Measurements from ENCODE around the gene RBBP8NL.

RBBP8NL gene

DNA sequence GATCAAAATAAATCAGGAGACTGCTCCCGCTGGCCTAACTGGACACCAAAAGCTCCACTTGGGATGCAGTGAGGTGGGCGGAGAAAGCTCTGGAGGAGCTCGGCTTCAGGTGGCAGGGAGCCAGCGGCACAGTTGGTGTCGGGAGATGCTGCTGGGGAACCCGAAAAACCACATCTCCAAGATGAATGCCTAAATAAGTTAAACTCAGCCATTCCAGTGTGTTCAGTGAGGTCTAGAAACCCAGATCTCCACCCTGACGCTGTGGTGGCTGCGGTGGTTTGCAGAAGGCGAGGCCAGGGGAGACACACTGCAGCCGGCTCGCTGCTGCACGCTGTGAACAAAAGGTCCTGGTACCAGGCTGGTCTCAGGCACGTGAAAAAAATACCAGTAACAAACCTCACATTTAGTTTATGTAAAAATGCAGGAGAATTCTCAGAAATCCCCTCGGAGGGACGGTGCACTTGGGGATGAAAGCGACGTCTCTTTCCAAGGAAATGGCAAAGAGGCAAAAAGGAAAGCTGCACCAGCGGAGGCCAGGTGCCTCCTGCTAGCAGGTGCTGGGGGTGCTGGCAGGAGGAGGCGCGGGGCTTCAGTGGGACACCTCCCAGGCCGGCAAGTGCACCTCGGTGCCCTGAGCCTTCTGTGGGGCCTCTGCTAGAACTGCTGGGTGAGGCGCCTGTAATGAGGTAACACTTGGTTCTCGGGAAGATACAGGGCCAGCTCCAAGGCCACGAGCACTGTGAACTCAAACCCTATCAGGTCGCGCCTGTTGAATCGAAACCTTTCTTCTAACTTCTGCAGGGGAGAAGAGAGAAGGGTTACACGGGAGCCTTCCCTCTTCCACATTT, 36.8 kb downstream of the RBBP8NL start:
- Histone ChIP-seq H3K27ac (no peak overlapping the region), H3K36me3 (peaks cover 69% of the 10 kb centered on the region), H3K9me3 (ENCODE audit: severe bottlenecking) (no peaks in the 10 kb centered on the region), H3K4me3 (ENCODE audit: low read depth, low read length) (no peak overlapping the region), H3K27me3 (ENCODE audit: insufficient read depth, low read depth, severe bottlenecking) (no peaks in the 10 kb centered on the region)
- TF ChIP-seq, protein P1, sequence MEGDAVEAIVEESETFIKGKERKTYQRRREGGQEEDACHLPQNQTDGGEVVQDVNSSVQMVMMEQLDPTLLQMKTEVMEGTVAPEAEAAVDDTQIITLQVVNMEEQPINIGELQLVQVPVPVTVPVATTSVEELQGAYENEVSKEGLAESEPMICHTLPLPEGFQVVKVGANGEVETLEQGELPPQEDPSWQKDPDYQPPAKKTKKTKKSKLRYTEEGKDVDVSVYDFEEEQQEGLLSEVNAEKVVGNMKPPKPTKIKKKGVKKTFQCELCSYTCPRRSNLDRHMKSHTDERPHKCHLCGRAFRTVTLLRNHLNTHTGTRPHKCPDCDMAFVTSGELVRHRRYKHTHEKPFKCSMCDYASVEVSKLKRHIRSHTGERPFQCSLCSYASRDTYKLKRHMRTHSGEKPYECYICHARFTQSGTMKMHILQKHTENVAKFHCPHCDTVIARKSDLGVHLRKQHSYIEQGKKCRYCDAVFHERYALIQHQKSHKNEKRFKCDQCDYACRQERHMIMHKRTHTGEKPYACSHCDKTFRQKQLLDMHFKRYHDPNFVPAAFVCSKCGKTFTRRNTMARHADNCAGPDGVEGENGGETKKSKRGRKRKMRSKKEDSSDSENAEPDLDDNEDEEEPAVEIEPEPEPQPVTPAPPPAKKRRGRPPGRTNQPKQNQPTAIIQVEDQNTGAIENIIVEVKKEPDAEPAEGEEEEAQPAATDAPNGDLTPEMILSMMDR (IDR thresholded peaks at IDR 0.05; ENCODE audit: low read depth, low read length) = no peak
- DNase-seq = no peak

DNA sequence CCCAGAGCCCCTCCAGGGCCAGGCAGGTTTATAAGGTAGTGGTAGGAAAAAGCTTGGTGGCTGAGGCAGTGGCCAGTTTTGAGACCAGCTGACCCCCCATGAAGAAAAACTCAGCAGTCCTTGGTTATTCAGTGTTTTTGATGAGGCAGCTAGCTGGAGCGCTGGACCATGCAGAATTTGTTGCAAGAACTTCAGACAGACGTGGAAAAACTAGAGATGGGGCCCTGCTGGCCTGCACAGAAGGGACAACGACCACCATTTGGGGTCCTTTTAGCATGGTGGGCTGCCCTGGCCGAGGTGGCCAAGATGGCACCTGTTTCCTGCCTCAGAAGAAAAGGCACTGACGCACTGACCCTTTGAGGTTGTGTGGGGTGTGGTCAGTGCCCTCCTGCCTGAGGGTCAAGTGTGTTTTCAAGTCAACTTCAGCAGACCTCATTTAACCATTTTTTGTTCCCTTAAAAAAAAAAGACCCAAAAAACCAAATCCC, 37.7 kb downstream of the RBBP8NL start:
- DNase-seq = no peak
- no peaks in the 10 kb centered on the region for H3K9me3 ChIP-seq (ENCODE audit: severe bottlenecking)
- TF ChIP-seq, protein P1 (IDR thresholded peaks at IDR 0.05; ENCODE audit: low read depth, low read length) = no peak
- no peak overlapping the region for H3K27ac ChIP-seq
- no peak overlapping the region for H3K4me3 ChIP-seq (ENCODE audit: low read depth, low read length)
- H3K27me3 ChIP-seq (ENCODE audit: insufficient read depth, low read depth, severe bottlenecking) = no peaks in the 10 kb centered on the region
- H3K36me3 ChIP-seq = peaks cover 67% of the 10 kb centered on the region

DNA sequence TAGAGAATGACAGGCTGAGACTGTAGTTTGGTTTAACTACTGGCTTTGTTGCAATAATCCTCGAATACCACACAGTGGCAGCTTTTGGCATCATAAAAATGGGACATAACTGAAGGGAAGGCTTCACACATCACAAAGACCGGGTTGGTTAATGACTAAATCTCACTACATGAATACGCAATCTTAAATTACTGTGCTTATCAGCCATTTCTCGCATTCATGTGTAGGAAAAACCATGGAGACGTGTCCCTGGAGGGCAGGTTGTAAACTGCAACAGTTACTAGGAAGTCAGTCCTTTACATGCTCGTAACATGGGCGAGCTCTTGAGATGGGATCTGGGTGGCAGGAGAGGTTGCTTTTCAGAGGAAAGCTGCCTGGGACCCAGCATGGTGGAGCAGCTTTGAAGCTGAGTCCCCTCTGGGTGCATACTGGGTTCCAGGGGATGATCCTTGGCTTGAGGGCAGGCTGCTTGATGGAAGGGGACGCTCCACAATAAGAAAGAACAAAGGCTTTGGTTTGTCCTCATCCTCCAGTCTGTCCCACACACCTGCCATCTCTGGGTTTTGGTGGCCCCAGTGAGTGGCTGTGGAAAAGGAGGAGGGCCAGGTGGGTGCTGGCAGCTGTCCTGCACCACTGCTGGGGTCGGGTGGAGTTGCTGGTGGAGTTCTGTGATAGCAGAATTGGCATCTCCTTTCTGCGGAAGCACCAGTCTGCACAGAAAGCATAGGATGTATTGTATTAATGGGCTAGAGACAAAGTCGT, 38.3 kb downstream of the RBBP8NL start:
- no peak overlapping the region for H3K4me3 ChIP-seq (ENCODE audit: low read depth, low read length)
- H3K36me3 ChIP-seq = peaks cover 63% of the 10 kb centered on the region
- H3K27me3 ChIP-seq (ENCODE audit: insufficient read depth, low read depth, severe bottlenecking) = no peaks in the 10 kb centered on the region
- DNase-seq = no peak
- H3K9me3 ChIP-seq (ENCODE audit: severe bottlenecking) = no peaks in the 10 kb centered on the region
- TF ChIP-seq, protein P1 (IDR thresholded peaks at IDR 0.05; ENCODE audit: low read depth, low read length) = no peak
- no peak overlapping the region for H3K27ac ChIP-seq

DNA sequence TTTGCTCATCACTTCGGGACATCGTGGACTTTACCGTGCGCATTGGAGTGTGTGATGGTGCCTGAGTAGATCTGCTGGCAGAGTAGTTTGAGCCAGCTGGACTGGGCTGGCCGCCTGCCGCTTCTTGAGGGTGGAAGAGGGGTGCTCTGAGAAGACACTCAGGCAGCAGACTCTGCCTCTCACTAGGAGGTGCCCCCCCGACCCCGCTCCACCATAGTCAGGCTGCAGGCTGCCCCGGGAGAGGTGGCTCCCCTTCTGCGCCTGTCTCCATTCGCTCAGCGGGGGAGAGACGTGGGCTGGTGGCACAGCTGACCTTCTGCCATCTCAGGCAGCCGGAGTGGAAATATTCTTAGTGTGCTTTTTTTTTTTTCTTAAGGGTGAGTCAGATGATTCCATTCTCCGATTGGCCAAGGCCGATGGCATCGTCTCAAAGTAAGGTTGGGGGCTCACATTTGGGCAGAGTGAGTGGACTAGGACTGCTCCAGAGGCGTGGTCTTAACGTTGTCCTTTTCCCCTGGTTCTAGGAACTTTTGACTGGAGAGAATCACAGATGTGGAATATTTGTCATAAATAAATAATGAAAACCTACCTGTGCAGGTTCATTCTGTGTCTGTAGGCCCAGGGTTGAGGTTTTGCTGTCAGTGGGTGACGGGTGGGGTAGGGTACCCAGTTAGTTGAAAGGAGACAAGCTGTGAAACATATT, 39.3 kb downstream of the RBBP8NL start:
- DNase-seq = no peak
- H3K36me3 ChIP-seq = peaks cover 53% of the 10 kb centered on the region
- peak overlapping the region; percentile 75 for H3K4me3 ChIP-seq (ENCODE audit: low read depth, low read length)
- H3K27ac ChIP-seq = peak overlapping the region; percentile 90
- TF ChIP-seq, protein P1 (IDR thresholded peaks at IDR 0.05; ENCODE audit: low read depth, low read length) = no peak
- H3K9me3 ChIP-seq (ENCODE audit: severe bottlenecking) = no peaks in the 10 kb centered on the region
- no peaks in the 10 kb centered on the region for H3K27me3 ChIP-seq (ENCODE audit: insufficient read depth, low read depth, severe bottlenecking)

DNA sequence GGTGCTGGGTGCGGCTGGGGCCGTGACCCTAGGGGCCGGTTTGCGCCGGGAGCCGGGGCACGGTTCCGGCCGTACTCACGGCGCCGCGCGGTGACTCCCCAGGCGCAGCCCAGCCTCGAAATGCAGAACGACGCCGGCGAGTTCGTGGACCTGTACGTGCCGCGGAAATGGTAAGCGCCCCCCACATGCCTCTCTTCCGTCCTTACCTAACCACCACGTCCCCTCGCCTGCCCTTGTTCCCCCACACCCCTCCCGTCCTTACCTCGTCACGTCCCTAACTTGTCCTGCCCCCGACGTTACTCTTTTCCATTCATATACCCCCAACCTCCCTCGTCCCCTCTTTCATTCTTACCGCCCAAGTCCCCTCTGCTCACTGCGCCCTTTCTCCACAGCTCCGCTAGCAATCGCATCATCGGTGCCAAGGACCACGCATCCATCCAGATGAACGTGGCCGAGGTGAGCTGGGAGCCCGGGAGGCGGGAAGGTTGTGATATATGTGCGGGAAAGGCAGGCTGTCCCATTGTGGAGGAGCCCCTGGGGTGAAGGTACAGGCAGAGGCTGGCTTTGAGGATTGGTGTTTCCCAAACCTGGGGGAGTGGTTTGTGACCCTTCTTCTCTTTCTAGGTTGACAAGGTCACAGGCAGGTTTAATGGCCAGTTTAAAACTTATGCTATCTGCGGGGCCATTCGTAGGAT, 40.0 kb downstream of the RBBP8NL start:
- peak overlapping the region; percentile 90 for H3K27ac ChIP-seq
- peak overlapping the region; percentile 75 for H3K4me3 ChIP-seq (ENCODE audit: low read depth, low read length)
- DNase-seq = no peak
- no peaks in the 10 kb centered on the region for H3K27me3 ChIP-seq (ENCODE audit: insufficient read depth, low read depth, severe bottlenecking)
- TF ChIP-seq, protein P1 (IDR thresholded peaks at IDR 0.05; ENCODE audit: low read depth, low read length) = no peak
- peaks cover 46% of the 10 kb centered on the region for H3K36me3 ChIP-seq
- H3K9me3 ChIP-seq (ENCODE audit: severe bottlenecking) = no peaks in the 10 kb centered on the region
